Measurements from ENCODE around the gene ZNF200.

The ZNF200 gene

DNA sequence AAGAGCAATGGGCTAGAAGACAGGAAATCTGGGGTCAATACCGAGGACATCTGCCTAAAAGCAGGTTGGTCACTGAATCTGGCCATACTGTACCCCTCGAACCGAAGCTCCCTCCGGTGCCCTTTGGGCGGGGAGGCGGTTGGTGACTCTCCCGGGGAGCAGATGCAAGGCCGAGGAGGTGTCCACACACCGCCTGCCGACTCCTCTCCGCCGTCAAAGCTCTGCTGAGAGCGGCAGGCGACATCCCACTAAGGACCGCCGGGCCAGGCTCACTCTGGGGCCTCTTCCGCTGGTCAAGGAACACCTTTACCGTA lies 458 bp downstream of the ZNF200 start:
- no peak for DNase-seq (ENCODE audit: extremely low read depth, low read depth)

DNA sequence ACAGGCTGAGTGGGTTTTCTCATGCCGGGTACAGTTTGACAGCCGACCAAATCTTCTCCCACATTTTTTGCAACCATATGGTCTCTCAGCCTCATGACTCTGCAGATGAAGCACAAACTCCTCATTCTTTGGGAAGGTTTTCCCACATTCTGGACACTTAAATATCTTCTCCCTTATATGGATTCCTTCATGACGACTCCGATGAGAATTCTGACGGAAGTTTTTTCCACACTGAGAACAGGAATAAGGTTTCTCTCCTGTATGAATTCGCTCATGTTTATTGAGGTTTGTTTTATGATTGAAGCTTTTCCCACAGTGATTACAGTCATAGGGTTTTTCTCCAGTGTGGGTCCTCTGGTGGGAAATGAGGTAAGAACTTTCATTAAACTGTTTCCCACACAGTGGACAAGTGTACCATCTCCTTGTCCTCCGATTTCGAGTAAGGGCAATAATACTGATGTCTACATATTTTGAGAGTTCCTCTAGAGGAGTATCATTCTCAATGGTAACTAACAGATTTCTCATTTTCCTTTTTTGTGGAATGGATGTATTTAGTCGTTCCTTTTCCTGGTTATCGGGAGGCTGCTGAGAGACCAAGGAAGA lies 10.9 kb downstream of the ZNF200 start:
- TF ChIP-seq, protein P1, sequence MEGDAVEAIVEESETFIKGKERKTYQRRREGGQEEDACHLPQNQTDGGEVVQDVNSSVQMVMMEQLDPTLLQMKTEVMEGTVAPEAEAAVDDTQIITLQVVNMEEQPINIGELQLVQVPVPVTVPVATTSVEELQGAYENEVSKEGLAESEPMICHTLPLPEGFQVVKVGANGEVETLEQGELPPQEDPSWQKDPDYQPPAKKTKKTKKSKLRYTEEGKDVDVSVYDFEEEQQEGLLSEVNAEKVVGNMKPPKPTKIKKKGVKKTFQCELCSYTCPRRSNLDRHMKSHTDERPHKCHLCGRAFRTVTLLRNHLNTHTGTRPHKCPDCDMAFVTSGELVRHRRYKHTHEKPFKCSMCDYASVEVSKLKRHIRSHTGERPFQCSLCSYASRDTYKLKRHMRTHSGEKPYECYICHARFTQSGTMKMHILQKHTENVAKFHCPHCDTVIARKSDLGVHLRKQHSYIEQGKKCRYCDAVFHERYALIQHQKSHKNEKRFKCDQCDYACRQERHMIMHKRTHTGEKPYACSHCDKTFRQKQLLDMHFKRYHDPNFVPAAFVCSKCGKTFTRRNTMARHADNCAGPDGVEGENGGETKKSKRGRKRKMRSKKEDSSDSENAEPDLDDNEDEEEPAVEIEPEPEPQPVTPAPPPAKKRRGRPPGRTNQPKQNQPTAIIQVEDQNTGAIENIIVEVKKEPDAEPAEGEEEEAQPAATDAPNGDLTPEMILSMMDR (IDR thresholded peaks at IDR 0.05; ENCODE audit: low read depth, low read length) = no peak
- no peak for DNase-seq (ENCODE audit: extremely low read depth, low read depth)

More for the DNA sequence above, 458 bp downstream of the ZNF200 start:
- TF ChIP-seq, protein P1 (IDR thresholded peaks at IDR 0.05; ENCODE audit: low read depth, low read length) = no peak

DNA sequence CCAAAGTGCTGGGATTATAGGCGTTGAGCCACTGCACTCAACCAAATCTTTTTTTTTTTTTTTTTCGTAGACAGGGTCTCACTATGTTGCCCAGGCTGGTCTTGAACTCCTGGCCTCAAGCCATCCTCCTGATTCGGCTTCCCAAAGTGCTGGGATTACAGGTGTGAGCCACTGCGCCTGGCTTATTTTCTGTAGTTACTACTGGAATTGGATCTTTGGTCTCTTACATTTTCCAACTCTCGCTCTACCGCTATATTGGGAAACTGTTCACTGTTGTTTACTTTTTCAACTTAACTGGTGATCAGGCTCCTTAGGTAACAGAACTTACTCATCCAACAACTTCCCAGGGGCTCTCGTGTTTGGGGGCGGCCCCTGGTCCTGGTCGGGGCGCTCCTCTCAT lies 14.1 kb downstream of the ZNF200 start:
- DNase-seq (ENCODE audit: extremely low read depth, low read depth) = no peak
- TF ChIP-seq, protein P1 (IDR thresholded peaks at IDR 0.05; ENCODE audit: low read depth, low read length) = no peak

DNA sequence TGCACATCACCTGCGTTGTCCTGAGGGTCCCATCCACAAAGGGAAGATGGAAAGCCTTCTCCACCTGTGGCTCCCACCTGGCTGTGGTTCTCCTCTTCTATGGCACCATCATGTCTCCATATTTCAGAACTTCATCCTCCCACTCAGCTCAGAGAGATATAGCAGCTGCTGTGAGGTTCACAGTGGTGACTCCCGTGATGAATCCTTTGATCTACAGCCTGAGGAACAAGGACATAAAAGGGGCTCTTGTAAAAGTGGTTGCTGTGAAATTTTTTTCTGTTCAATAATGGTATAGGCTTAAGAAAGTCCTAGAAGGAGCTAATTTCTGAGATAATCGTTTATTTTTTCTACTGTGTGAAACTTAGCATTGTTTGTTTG lies 18.7 kb downstream of the ZNF200 start:
- TF ChIP-seq, protein P1 (IDR thresholded peaks at IDR 0.05; ENCODE audit: low read depth, low read length) = no peak
- no peak for DNase-seq (ENCODE audit: extremely low read depth, low read depth)

DNA sequence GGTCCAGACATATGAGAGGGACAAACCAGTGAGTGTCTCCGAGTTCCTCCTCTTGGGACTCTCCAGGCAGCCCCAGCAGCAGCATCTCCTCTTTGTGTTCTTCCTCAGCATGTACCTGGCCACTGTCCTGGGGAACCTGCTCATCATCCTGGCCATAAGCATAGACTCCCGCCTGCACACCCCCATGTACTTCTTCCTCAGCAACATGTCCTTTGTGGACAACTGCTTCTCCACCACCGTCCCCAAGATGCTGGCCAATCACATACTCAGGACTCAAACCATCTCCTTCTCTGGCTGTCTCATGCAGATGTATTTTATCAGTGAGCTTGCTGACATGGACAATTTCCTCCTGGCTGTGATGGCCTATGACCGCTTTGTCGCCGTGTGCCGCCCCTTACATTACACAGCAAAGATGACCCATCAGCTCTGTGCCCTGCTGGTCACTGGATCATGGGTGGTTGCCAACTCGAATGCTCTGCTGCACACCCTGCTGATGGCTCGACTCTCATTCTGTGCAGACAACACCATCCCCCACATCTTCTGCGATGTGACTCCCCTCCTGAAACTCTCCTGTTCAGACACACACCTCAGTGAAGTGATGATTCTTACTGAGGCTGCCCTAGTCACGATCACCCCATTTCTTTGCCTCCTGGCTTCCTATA lies 19.2 kb downstream of the ZNF200 start:
- TF ChIP-seq, protein P1 (IDR thresholded peaks at IDR 0.05; ENCODE audit: low read depth, low read length) = no peak
- DNase-seq (ENCODE audit: extremely low read depth, low read depth) = no peak

DNA sequence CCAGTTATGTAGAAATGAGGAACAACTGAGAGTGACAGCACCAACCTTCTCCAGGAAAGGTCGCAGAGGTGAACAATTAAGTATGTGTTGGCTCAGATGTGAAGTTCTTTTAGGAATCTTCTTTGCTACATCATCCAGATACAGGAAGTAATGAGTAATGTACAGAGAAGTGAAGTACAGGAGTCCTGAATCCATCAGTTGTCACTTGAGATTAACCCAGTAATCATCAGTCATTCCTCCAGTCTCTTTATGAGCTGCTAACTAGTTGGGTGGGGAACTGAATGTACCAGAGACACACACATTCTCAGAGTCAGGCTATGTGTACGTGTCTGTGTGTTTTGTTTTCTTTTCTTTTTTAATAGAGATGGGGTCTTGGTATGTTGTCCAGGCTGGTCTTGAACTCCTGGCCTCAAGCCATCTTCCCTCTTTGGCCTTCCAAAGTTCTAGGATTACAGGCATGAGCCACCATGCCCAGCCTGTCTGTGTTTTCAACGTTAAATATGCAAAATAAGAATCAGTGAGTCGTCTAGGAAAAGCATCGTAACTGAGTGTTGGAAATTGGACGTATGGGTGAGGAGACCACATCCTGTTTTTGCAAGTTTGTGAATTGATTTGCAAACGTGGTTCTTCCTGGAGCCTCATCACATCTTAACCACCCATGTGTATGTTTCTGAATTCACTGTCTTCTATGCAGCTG lies 19.9 kb downstream of the ZNF200 start:
- DNase-seq (ENCODE audit: extremely low read depth, low read depth) = no peak
- TF ChIP-seq, protein P1 (IDR thresholded peaks at IDR 0.05; ENCODE audit: low read depth, low read length) = no peak

DNA sequence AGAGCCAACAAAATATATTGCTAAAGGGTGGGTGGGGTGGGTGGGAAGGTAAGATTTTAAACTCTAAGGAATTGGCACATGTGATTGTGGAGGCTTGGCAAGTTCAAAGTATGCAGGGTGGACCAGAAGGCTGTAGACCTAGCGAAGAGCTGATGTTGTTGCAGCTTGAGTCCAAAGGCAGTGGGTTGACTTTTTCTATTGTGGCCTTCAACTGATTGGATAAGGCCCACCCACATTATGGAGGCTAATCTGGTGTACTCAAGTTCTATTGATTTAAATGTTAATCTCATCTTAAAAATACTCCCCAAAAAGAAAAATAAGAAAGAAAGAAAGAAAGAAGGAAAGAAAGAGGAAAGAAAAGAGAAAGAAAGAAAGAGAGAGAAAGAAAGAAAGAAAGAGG lies 22.4 kb downstream of the ZNF200 start:
- TF ChIP-seq, protein P1 (IDR thresholded peaks at IDR 0.05; ENCODE audit: low read depth, low read length) = no peak
- DNase-seq (ENCODE audit: extremely low read depth, low read depth) = no peak
